Measurements from ENCODE around the gene SLC16A4.
A peak's percentile ranks its signal among the peaks of the same experiment; 100 is the strongest.

Gene SLC16A4

GRCh38 chr1:110328700-110329099 lies 62.1 kb downstream of the SLC16A4 start:
- no peak overlapping the region for H3K4me3 ChIP-seq (ENCODE audit: low read depth, low read length)
- no peak for DNase-seq (ENCODE audit: low read depth)
- no peak for TF ChIP-seq CTCF (conservative IDR thresholded peaks at IDR 0.05; ENCODE audit: low read depth, low read length)

- no peak for TF ChIP-seq CTCF (conservative IDR thresholded peaks at IDR 0.05; ENCODE audit: low read depth, low read length)
- DNase-seq (ENCODE audit: low read depth), result peak; percentile 20
- no peak overlapping the region for H3K4me3 ChIP-seq (ENCODE audit: low read depth, low read length)
Observed at GRCh38 chr1:110328274-110328673, 62.6 kb downstream of the SLC16A4 start.

- TF ChIP-seq CTCF (conservative IDR thresholded peaks at IDR 0.05; ENCODE audit: low read depth, low read length), result no peak
- no peak for DNase-seq (ENCODE audit: low read depth)
- no peak overlapping the region for H3K4me3 ChIP-seq (ENCODE audit: low read depth, low read length)
Observed at GRCh38 chr1:110326826-110327225, 64.0 kb downstream of the SLC16A4 start.

GRCh38 chr1:110324667-110325066 lies 66.2 kb downstream of the SLC16A4 start:
- no peak for TF ChIP-seq CTCF (conservative IDR thresholded peaks at IDR 0.05; ENCODE audit: low read depth, low read length)
- H3K4me3 ChIP-seq (ENCODE audit: low read depth, low read length), result no peak overlapping the region
- no peak for DNase-seq (ENCODE audit: low read depth)

- TF ChIP-seq CTCF (conservative IDR thresholded peaks at IDR 0.05; ENCODE audit: low read depth, low read length), result no peak
- no peak for DNase-seq (ENCODE audit: low read depth)
- no peak overlapping the region for H3K4me3 ChIP-seq (ENCODE audit: low read depth, low read length)
Observed at GRCh38 chr1:110321846-110322245, 69.0 kb downstream of the SLC16A4 start.

- TF ChIP-seq CTCF (conservative IDR thresholded peaks at IDR 0.05; ENCODE audit: low read depth, low read length), result no peak
- H3K4me3 ChIP-seq (ENCODE audit: low read depth, low read length), result no peak overlapping the region
- DNase-seq (ENCODE audit: low read depth), result no peak
Observed at GRCh38 chr1:110321045-110321444, 69.8 kb downstream of the SLC16A4 start.

GRCh38 chr1:110320168-110320518 lies 70.7 kb downstream of the SLC16A4 start:
- DNase-seq (ENCODE audit: low read depth), result no peak
- H3K4me3 ChIP-seq (ENCODE audit: low read depth, low read length), result no peak overlapping the region
- TF ChIP-seq CTCF (conservative IDR thresholded peaks at IDR 0.05; ENCODE audit: low read depth, low read length), result no peak
